Measurements from ENCODE around the gene TNFAIP3.

Gene TNFAIP3

DNA sequence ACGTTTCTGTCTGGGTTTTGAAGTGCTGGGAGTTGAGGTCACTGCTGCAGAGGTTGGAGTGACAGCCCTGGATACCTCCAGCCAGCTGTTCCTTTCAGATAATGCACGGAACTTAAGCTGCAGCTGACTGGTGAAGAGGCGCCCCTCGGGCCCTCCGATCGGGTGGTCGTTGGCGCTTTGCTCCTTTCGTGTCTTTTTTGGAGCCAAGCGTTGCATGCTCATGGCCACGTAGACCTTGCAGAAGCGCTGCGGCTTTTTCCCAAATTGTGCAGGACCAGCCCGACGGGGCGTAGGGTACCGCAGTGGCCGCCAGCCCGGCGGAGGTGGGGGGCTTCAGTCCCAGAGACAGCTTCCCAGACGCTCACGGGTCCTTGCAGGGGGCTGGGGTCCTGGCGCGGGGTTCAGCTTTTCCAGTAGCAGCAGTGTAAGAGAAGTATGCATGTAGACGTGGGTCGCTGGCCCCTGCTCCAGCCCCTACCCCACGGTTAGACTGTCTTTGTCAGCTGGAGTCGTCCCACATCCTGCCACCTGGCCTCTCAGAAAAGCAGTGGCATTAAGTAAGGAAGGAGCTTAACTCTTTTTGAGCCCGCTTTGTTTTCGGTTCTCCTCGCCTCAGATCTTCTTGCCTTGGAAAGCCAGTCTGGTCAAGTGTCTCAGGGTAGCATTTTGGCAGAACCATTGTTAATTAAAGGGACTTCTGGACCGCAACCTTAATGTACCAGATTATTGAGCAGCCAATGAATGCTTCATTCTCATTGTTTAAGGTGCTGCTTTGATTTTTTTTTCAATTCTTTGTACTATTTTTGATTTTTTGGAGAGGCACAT lies 838 bp downstream of the TNFAIP3 start:
- peak overlapping the region; percentile 70 for H3K9ac ChIP-seq (ENCODE audit: low read length)
- peaks cover 63% of the 10 kb centered on the region for H3K4me1 ChIP-seq (ENCODE audit: insufficient read depth, low read length)
- H3K9me3 ChIP-seq (ENCODE audit: low read length) = no peaks in the 10 kb centered on the region
- peak overlapping the region; percentile 95 for H3K27ac ChIP-seq (ENCODE audit: low read depth, low read length)
- peaks cover 9% of the 10 kb centered on the region for H3K36me3 ChIP-seq (ENCODE audit: insufficient read depth, low read length)
- peak overlapping the region; percentile 93 to 96 for H3K4me3 ChIP-seq (ENCODE audit: low read depth in 1 of 2, low read length in 2 of 2)
- no peaks in the 10 kb centered on the region for H3K27me3 ChIP-seq (ENCODE audit: control insufficient read depth in 1 of 2, insufficient read depth in 2 of 2, low read length in 2 of 2)

DNA sequence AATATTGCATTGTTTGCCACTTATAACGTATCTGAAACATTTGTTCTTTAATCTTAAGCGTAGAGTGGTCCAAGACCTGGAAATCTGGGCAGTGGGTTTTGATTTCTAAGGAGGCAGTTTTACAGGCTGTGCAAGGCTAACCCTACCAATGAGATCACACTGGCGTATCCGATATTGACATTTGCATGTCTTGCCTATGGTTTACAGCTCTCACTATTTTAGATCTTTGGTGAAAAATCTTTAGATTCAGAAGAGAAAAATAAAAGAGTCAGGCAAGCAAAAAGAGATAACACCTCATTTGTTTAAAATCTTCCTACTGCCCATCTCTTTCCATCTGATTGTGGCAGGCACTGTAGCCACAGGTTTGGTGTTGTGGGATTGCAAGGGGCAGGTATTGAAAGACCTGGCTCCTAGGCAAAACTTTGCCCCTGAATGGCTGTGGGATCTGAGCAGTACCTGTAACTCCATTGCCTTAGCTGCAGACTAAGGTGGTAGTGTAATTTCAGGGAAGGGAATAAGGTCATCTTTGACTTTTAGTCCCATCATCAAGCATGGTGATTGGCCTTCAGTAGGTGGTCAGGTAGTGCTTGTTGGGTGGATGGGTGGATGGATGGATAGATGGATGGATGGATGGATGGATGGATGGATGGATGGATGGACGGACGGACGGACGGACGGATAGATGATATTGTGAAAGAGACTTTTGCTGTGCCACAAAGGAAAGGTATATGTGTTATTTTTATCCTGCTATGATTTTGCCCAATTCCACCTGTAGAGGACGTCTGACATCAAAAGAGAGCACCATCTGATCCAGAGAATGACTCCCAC lies 1.9 kb downstream of the TNFAIP3 start:
- peak overlapping the region; percentile 35 for H3K27ac ChIP-seq (ENCODE audit: low read depth, low read length)
- H3K9ac ChIP-seq (ENCODE audit: low read length) = peak overlapping the region; percentile 70
- H3K9me3 ChIP-seq (ENCODE audit: low read length) = no peaks in the 10 kb centered on the region
- no peaks in the 10 kb centered on the region for H3K27me3 ChIP-seq (ENCODE audit: control insufficient read depth in 1 of 2, insufficient read depth in 2 of 2, low read length in 2 of 2)
- peaks cover 64% of the 10 kb centered on the region for H3K4me1 ChIP-seq (ENCODE audit: insufficient read depth, low read length)
- H3K36me3 ChIP-seq (ENCODE audit: insufficient read depth, low read length) = peaks cover 9% of the 10 kb centered on the region
- peak overlapping the region; percentile 93 to 96 for H3K4me3 ChIP-seq (ENCODE audit: low read depth in 1 of 2, low read length in 2 of 2)

- Histone ChIP-seq H3K9ac (ENCODE audit: low read length) (no peak overlapping the region), H3K4me3 (ENCODE audit: low read depth in 1 of 2, low read length in 2 of 2) (peak overlapping the region in 1 of 2 donors; percentile 42), H3K9me3 (ENCODE audit: low read length) (no peaks in the 10 kb centered on the region), H3K4me1 (ENCODE audit: insufficient read depth, low read length) (peaks cover 70% of the 10 kb centered on the region), H3K36me3 (ENCODE audit: insufficient read depth, low read length) (peaks cover 17% of the 10 kb centered on the region), H3K27ac (ENCODE audit: low read depth, low read length) (peak overlapping the region; percentile 53), H3K27me3 (ENCODE audit: control insufficient read depth in 1 of 2, insufficient read depth in 2 of 2, low read length in 2 of 2) (no peaks in the 10 kb centered on the region)
Measured at GRCh38 chr6:137869549-137870307, 2.7 kb downstream of the TNFAIP3 start.

- peak overlapping the region in 1 of 2 donors; percentile 42 for H3K4me3 ChIP-seq (ENCODE audit: low read depth in 1 of 2, low read length in 2 of 2)
- H3K9me3 ChIP-seq (ENCODE audit: low read length) = no peaks in the 10 kb centered on the region
- peaks cover 67% of the 10 kb centered on the region for H3K4me1 ChIP-seq (ENCODE audit: insufficient read depth, low read length)
- H3K27me3 ChIP-seq (ENCODE audit: control insufficient read depth in 1 of 2, insufficient read depth in 2 of 2, low read length in 2 of 2) = no peaks in the 10 kb centered on the region
- peaks cover 23% of the 10 kb centered on the region for H3K36me3 ChIP-seq (ENCODE audit: insufficient read depth, low read length)
- peak overlapping the region; percentile 53 for H3K27ac ChIP-seq (ENCODE audit: low read depth, low read length)
- peak overlapping the region; percentile 15 for H3K9ac ChIP-seq (ENCODE audit: low read length)
Measured at GRCh38 chr6:137870308-137870644, 3.2 kb downstream of the TNFAIP3 start.

DNA sequence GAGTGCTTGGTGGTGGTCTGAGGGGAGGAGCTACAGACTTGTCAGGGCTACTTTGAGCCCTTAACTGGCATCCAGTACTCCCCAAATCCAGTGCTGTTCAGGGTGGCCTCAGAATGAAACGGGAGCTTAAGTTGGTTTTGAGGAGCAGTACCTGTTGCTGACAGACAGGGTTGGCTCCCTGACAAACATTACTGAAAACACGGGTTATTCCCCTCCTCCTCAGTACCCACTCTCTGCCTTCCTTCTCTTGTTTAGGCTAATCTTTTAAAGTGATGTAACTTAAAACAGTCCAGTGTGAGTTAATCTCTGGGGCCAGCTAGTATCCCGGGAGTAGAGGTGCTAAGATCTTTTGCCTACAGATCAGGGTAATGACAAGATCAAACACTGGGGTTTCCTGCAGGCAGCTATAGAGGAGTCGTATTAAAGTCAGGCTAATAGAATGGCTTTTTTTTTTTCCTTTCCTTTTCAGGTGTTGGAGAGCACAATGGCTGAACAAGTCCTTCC lies 3.7 kb downstream of the TNFAIP3 start:
- Histone ChIP-seq H3K9me3 (ENCODE audit: low read length) (no peaks in the 10 kb centered on the region), H3K4me1 (ENCODE audit: insufficient read depth, low read length) (peaks cover 61% of the 10 kb centered on the region), H3K4me3 (ENCODE audit: low read depth in 1 of 2, low read length in 2 of 2) (peak overlapping the region in 1 of 2 donors; percentile 42), H3K27ac (ENCODE audit: low read depth, low read length) (peak overlapping the region; percentile 53), H3K9ac (ENCODE audit: low read length) (peak overlapping the region; percentile 15), H3K27me3 (ENCODE audit: control insufficient read depth in 1 of 2, insufficient read depth in 2 of 2, low read length in 2 of 2) (no peaks in the 10 kb centered on the region), H3K36me3 (ENCODE audit: insufficient read depth, low read length) (peaks cover 28% of the 10 kb centered on the region)

GRCh38 chr6:137871291-137871690 lies 4.2 kb downstream of the TNFAIP3 start:
- Histone ChIP-seq H3K4me3 (ENCODE audit: low read depth in 1 of 2, low read length in 2 of 2) (peak overlapping the region in 1 of 2 donors; percentile 42), H3K9ac (ENCODE audit: low read length) (peak overlapping the region; percentile 15), H3K27ac (ENCODE audit: low read depth, low read length) (peak overlapping the region; percentile 53), H3K27me3 (ENCODE audit: control insufficient read depth in 1 of 2, insufficient read depth in 2 of 2, low read length in 2 of 2) (no peaks in the 10 kb centered on the region), H3K36me3 (ENCODE audit: insufficient read depth, low read length) (peaks cover 32% of the 10 kb centered on the region), H3K4me1 (ENCODE audit: insufficient read depth, low read length) (peaks cover 57% of the 10 kb centered on the region), H3K9me3 (ENCODE audit: low read length) (no peaks in the 10 kb centered on the region)

DNA sequence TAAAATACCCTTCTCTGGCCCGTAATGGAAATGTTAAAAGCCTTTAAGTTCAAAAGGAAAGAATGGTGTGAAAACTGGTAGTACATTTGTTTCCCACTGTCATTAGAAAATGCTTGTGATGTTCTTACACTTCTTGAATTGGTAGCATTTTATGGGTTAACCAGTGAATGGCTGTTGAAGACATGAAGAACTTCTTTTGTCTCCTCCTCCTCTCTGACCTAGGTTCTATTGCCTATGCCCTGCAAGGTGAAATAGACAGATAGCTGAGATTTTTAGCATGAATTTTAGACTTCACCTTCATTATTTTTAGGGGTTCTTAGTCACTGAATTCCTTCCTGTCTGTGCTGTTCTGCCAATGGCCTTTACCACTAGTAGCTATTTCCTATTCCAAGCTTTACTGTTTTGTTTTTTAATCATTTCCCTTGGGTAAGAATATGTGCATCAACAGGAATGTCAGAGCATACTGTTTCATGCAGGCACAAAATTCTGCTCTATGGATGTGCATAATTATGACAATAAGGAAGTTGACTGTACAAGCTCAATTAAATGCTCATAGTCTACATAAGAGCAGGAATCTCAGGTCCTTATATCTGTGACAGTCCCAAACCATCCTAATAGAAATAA lies 4.9 kb downstream of the TNFAIP3 start:
- no peaks in the 10 kb centered on the region for H3K27me3 ChIP-seq (ENCODE audit: control insufficient read depth in 1 of 2, insufficient read depth in 2 of 2, low read length in 2 of 2)
- peak overlapping the region; percentile 53 for H3K27ac ChIP-seq (ENCODE audit: low read depth, low read length)
- H3K36me3 ChIP-seq (ENCODE audit: insufficient read depth, low read length) = peaks cover 39% of the 10 kb centered on the region
- peak overlapping the region in 1 of 2 donors; percentile 42 for H3K4me3 ChIP-seq (ENCODE audit: low read depth in 1 of 2, low read length in 2 of 2)
- no peaks in the 10 kb centered on the region for H3K9me3 ChIP-seq (ENCODE audit: low read length)
- H3K9ac ChIP-seq (ENCODE audit: low read length) = no peak overlapping the region
- peaks cover 54% of the 10 kb centered on the region for H3K4me1 ChIP-seq (ENCODE audit: insufficient read depth, low read length)

DNA sequence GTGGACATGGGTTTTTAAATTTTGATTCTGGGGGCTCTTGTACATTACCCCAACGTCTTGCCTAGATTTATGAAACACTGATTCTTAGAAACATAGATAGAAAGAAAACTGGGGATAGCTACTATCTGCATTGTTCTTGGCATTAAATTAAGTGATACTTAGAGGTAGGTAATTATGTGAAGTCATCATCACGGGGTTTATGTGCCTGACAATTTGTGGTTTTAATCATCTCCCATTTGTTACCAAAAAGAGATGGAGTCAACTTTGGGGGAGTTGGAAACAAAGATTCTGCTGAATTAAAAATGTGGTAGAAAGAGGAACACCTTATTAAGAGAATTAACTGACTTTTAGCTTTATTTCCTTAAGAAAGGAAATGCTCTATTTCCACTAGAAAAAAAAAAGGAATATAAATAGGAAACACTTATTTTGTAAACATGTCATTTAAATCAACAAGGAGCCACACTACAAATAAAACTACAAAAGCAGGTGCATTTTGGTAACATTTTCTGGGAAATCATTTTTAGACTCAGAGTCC lies 5.6 kb downstream of the TNFAIP3 start:
- H3K36me3 ChIP-seq (ENCODE audit: insufficient read depth, low read length) = peaks cover 46% of the 10 kb centered on the region
- H3K4me3 ChIP-seq (ENCODE audit: low read depth in 1 of 2, low read length in 2 of 2) = no peak overlapping the region
- H3K27ac ChIP-seq (ENCODE audit: low read depth, low read length) = peak overlapping the region; percentile 53
- no peaks in the 10 kb centered on the region for H3K9me3 ChIP-seq (ENCODE audit: low read length)
- H3K9ac ChIP-seq (ENCODE audit: low read length) = no peak overlapping the region
- H3K4me1 ChIP-seq (ENCODE audit: insufficient read depth, low read length) = peaks cover 54% of the 10 kb centered on the region
- H3K27me3 ChIP-seq (ENCODE audit: control insufficient read depth in 1 of 2, insufficient read depth in 2 of 2, low read length in 2 of 2) = no peaks in the 10 kb centered on the region

GRCh38 chr6:137873273-137873762 lies 6.3 kb downstream of the TNFAIP3 start:
- peaks cover 54% of the 10 kb centered on the region for H3K4me1 ChIP-seq (ENCODE audit: insufficient read depth, low read length)
- peak overlapping the region in 1 of 2 donors; percentile 26 for H3K4me3 ChIP-seq (ENCODE audit: low read depth in 1 of 2, low read length in 2 of 2)
- H3K27ac ChIP-seq (ENCODE audit: low read depth, low read length) = peak overlapping the region; percentile 38
- H3K9me3 ChIP-seq (ENCODE audit: low read length) = no peaks in the 10 kb centered on the region
- H3K27me3 ChIP-seq (ENCODE audit: control insufficient read depth in 1 of 2, insufficient read depth in 2 of 2, low read length in 2 of 2) = no peaks in the 10 kb centered on the region
- peaks cover 53% of the 10 kb centered on the region for H3K36me3 ChIP-seq (ENCODE audit: insufficient read depth, low read length)
- H3K9ac ChIP-seq (ENCODE audit: low read length) = no peak overlapping the region

DNA sequence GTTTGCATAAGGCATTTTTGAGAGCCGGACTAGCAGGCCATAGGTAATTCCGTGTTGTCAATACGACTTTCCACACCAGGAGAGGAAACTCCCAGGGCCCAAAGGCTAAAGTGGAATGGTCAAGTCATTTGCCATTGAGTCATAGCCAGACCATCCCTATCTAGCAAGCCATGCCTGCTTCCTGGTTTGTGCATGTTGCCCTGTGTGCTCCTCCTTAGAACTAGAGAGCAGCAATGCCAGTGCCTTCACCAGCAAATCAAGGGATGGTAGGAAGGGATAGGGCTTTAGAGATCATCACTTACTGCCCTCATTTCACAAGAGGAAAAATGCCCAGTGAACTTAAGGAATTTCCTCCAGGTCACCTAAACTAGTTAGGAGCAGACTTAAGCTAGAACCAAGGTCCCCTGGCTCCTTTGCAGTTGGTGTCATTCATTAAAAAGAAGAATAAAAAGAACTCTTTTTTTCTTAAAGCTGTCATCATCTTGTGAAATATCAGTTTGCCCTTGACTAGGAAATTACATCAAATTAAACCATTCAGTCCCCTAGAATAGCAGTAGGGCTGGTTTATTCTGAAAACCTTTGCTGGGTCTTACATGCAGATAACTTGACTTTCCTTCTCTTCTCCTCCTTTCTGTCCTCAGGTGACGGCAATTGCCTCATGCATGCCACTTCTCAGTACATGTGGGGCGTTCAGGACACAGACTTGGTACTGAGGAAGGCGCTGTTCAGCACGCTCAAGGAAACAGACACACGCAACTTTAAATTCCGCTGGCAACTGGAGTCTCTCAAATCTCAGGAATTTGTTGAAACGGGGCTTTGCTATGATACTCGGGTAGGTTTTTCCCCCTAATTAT lies 7.4 kb downstream of the TNFAIP3 start:
- Histone ChIP-seq H3K9me3 (ENCODE audit: low read length) (no peaks in the 10 kb centered on the region), H3K27me3 (ENCODE audit: control insufficient read depth in 1 of 2, insufficient read depth in 2 of 2, low read length in 2 of 2) (no peaks in the 10 kb centered on the region), H3K36me3 (ENCODE audit: insufficient read depth, low read length) (peaks cover 64% of the 10 kb centered on the region), H3K4me3 (ENCODE audit: low read depth in 1 of 2, low read length in 2 of 2) (no peak overlapping the region), H3K9ac (ENCODE audit: low read length) (no peak overlapping the region), H3K4me1 (ENCODE audit: insufficient read depth, low read length) (peaks cover 54% of the 10 kb centered on the region), H3K27ac (ENCODE audit: low read depth, low read length) (peak overlapping the region; percentile 38)
